Fibroblast of the aortic adventitia (primary cell): Measurements from ENCODE around the gene TTN. TPM values are rescaled to one million over a fixed set of nuclear protein-coding genes. Genes with fewer than 3 reads are reported as not detected.

Experiments used
- DNase-seq: peaks from one replicate; pipeline ENCODE4 v3.0.0-alpha.2; 2010; ENCODE audit warnings: low read depth
- H3K4me3 ChIP-seq: 2 replicates; pipeline ENCODE4 v1.5.1; 2011; ENCODE audit warnings: low read depth, mild to moderate bottlenecking, control low read depth, low read length, moderate library complexity
- total RNA-seq: library from RNA; depleted of rRNA; stranded (reverse); fragments of >200 nt; gene quantifications from 2 replicates; pipeline ENCODE4 v1.2.3, GENCODE V29; 2012; ENCODE audit warnings: low replicate concordance
- TF ChIP-seq, protein P1 (sequence below): IDR thresholded peaks from 2 replicates; pipeline ENCODE4 v1.5.1; 2011; ENCODE audit warnings: mild to moderate bottlenecking, low read length, control low read depth, inconsistent platforms; ENCODE audit not compliant: insufficient read depth

TTN gene
- 0.16 and 5.5 TPM in 2 replicates for total RNA-seq

DNA sequence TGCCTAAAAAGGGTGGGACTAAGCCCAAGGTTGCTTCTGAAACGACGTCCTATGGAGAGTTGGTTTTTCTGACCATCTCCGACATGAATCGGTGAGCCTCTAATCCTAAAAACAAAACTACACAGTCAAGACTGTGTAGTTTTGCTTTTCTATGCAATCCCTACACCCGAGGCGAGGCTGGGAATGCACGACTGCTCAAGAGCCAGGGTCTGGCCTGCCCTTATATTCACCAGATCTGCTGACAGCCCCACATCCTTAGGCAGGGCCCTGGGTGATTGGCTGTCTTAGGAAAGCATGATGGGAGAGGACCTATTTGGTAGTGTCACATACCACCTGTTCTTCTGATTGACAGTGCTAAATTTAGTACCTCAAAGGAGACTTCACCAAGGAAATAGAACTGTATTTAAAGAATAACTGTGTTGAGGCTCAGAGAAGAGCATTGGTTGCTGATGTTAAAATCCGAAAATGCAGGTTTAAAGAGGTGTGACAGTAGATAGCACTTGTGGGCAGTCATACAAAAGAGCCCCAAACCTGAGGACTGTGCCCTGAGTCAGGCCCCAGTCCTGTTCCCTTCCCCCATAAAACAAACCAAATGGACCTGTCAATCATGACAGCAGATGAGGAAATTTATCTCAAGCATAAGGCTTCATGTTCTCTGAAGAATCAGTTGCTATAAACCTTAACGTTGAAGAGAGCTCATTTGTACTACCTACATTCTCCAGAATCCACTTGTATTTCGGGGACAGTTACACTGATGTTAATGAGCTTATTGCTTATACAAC lies at the start of gene TTN:
TSS of gene TTN (minus strand) at position 197 of the 782 bp plus-strand sequence. CDS start 2,781 bp downstream, outside the sequence.
- no peak for DNase-seq
- TF ChIP-seq, protein P1, sequence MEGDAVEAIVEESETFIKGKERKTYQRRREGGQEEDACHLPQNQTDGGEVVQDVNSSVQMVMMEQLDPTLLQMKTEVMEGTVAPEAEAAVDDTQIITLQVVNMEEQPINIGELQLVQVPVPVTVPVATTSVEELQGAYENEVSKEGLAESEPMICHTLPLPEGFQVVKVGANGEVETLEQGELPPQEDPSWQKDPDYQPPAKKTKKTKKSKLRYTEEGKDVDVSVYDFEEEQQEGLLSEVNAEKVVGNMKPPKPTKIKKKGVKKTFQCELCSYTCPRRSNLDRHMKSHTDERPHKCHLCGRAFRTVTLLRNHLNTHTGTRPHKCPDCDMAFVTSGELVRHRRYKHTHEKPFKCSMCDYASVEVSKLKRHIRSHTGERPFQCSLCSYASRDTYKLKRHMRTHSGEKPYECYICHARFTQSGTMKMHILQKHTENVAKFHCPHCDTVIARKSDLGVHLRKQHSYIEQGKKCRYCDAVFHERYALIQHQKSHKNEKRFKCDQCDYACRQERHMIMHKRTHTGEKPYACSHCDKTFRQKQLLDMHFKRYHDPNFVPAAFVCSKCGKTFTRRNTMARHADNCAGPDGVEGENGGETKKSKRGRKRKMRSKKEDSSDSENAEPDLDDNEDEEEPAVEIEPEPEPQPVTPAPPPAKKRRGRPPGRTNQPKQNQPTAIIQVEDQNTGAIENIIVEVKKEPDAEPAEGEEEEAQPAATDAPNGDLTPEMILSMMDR = no peak

DNA sequence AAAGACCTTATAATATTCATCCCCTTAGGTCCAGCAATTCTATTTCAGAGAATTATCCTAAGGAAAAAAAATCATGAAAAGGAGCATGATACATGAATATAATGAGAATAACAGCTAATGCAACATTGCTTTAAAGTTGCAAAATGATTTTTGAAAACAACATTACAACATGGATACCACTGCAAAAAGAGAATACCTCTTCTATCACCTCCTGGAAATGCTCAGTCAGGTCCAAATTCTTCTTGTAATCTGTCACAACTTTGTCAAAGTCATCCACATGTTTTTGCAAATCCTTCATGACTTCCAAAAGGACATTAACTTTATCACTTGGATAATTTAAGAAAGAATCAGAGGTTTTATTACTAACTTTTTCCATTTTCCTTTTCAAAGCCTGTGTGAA lies 47.9 kb upstream of the TTN start:
- DNase-seq = no peak
- TF ChIP-seq, protein P1 = no peak
- no peak overlapping the region for H3K4me3 ChIP-seq

More for the DNA sequence above, at the start of gene TTN:
- H3K4me3 ChIP-seq = no peak within 1 kb of the TSS

DNA sequence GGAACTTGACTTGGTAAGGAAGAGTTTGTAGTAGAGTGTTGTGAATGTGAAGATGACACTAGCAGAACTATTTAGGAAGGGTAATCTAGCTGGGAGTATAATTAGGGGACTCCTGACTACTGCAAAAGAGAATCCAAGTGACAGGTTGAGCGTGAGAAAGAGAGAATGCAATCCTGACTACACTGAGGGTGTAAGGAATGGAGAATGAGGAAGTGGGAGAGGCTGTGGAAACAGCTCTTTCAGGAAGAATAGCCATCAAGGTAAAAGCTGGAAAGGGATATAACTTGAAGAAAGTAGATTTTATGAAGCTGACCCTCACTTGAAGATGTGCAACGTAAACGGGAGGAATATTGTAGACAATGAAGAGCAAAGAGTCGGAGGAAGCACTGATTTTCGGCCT lies 41.1 kb upstream of the TTN start:
- DNase-seq = no peak
- TF ChIP-seq, protein P1 = no peak

DNA sequence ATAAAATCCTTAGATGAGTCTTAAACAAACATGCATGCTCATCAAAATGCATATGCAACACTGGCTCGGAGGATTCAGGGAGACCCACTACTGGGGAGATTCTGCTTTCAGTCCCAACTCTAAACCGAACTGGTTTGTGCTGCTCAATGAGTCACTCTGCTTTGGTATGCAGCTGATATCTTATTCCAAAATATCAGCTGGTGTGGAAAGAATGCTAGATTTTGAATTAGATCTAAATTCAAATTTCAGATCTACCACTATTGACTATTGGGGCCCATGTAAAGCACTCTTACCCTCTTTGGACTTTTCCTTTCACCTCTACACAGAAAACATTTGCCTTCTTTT lies 39.2 kb upstream of the TTN start:
- no peak for DNase-seq
- TF ChIP-seq, protein P1 = no peak
- H3K4me3 ChIP-seq = no peak overlapping the region

More for the DNA sequence above, 41.1 kb upstream of the TTN start:
- H3K4me3 ChIP-seq = no peak overlapping the region

DNA sequence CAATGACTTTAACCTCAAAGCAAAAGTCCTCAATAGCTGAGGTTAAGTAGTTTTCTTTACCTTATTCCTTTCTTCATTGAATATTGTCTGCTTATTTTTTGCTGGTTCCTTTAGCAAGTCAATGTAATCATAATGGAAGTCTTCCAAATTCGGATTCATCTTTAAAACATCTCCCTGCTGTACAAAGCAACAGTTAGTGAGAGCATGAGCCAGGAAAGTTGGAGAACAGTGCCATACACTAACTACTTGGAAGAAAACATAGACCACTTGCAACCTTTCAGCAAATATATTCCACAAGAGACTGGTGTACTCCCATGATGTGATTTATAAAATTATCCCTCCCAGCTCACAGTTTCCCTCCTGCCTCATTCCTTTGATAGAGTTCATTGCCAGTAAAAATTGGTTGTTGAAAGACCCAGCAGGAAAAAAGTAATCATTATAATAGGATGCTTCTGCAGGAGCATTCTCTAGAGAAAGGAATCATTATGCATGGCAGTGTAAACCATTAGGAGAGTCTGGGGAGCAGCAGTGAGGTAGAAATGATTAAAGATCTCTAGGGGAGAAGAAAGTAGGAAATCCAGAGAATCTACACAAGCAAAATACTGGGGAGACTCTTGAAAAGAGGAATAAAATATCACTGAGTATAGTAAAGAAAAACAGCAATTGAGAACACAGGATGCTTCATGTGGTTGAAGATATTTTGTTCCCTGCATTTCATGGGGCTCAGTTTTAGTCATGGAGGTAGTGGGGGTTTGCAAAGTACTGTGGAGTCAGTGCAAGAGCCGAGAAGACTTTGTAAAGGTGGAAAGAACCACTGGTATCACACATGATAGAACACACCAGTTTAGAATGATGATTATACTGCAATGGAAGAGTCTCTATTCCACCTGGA lies 38.6 kb upstream of the TTN start:
- TF ChIP-seq, protein P1 = no peak
- peak; percentile 97 for DNase-seq
- no peak overlapping the region for H3K4me3 ChIP-seq

DNA sequence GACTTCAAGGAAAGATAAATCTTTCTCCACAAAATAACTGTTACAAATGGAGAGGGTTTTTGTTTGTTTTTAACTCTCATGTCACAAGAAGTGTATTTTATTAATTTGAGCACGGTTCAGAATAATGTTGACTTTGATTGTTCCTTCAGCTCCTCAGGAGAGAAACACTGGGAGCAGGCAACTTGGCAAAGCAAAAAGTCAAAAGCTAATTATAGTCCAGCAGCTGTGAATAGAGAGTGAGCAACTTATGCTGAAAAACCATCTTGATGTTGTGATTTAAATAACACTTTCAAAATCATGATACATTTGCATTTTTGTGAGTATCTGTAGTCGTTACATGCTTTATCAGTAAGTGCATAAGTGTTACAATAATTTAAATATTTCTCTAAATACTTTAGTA lies 37.5 kb upstream of the TTN start:
- TF ChIP-seq, protein P1 = no peak
- H3K4me3 ChIP-seq = no peak overlapping the region
- DNase-seq = no peak
